Dendritic cell treated with granulocyte-macrophage colony-stimulating factor and Interleukin-4, amounts not matched to agents 40 ng/mL and 50 ng/mL, for 4 days (primary cell): Measurements from ENCODE around the gene ZC3H13.

Experiments
- H3K27ac Mint-ChIP-seq: one replicate; pipeline ENCODE4 v1.8.0; 2022; ENCODE audit warnings: mild to moderate bottlenecking, mixed read lengths
- H3K27me3 Mint-ChIP-seq: one replicate; pipeline ENCODE4 v1.8.0; 2022; ENCODE audit warnings: mild to moderate bottlenecking, mixed read lengths
- H3K36me3 Mint-ChIP-seq: one replicate; pipeline ENCODE4 v1.8.0; 2022; ENCODE audit warnings: low read depth, mixed read lengths
- H3K4me1 Mint-ChIP-seq: one replicate; pipeline ENCODE4 v1.8.0; 2022; ENCODE audit warnings: low read depth, mixed read lengths
- H3K4me3 Mint-ChIP-seq: one replicate; pipeline ENCODE4 v1.8.0; 2022; ENCODE audit warnings: mild to moderate bottlenecking, moderate library complexity, mixed read lengths
- H3K9me3 Mint-ChIP-seq: one replicate; pipeline ENCODE4 v1.8.0; 2022; ENCODE audit warnings: mixed read lengths
- intact Hi-C: fragments of 100-400 bp; cut with micrococcal nuclease; formaldehyde crosslinking; loops from one replicate; pipeline ENCODE4 v1.15.0; 2022

The ZC3H13 gene

GRCh38 chr13:46082324-46082723, 29.8 kb upstream of the ZC3H13 start:
- Mint-ChIP-seq H3K4me3 (no peak overlapping the region), H3K27ac (no peak overlapping the region), H3K4me1 (peaks cover 8% of the 10 kb centered on the region), H3K36me3 (no peaks in the 10 kb centered on the region), H3K9me3 (no peaks in the 10 kb centered on the region), H3K27me3 (no peaks in the 10 kb centered on the region)
- intact Hi-C loops, result no loop called here

GRCh38 chr13:46079770-46080169, 27.2 kb upstream of the ZC3H13 start:
- no peak overlapping the region for H3K4me3 Mint-ChIP-seq
- intact Hi-C loops, result no loop called here
- H3K27me3 Mint-ChIP-seq, result no peaks in the 10 kb centered on the region
- H3K9me3 Mint-ChIP-seq, result no peaks in the 10 kb centered on the region
- no peaks in the 10 kb centered on the region for H3K36me3 Mint-ChIP-seq
- H3K27ac Mint-ChIP-seq, result no peak overlapping the region
- H3K4me1 Mint-ChIP-seq, result peaks cover 13% of the 10 kb centered on the region

GRCh38 chr13:46077265-46077664, 24.7 kb upstream of the ZC3H13 start:
- no peak overlapping the region for H3K4me3 Mint-ChIP-seq
- no peaks in the 10 kb centered on the region for H3K9me3 Mint-ChIP-seq
- no peaks in the 10 kb centered on the region for H3K36me3 Mint-ChIP-seq
- intact Hi-C loops, result no loop called here
- no peaks in the 10 kb centered on the region for H3K27me3 Mint-ChIP-seq
- H3K4me1 Mint-ChIP-seq, result peaks cover 13% of the 10 kb centered on the region
- H3K27ac Mint-ChIP-seq, result no peak overlapping the region

- no peak overlapping the region for H3K4me3 Mint-ChIP-seq
- no peaks in the 10 kb centered on the region for H3K27me3 Mint-ChIP-seq
- H3K9me3 Mint-ChIP-seq, result no peaks in the 10 kb centered on the region
- no peaks in the 10 kb centered on the region for H3K36me3 Mint-ChIP-seq
- peaks cover 13% of the 10 kb centered on the region for H3K4me1 Mint-ChIP-seq
- intact Hi-C loops, result no loop called here
- H3K27ac Mint-ChIP-seq, result no peak overlapping the region
These were observed 24.3 kb upstream of the ZC3H13 start for GRCh38 chr13:46076827-46077226.

GRCh38 chr13:46075811-46076210, 23.3 kb upstream of the ZC3H13 start:
- Mint-ChIP-seq H3K4me3 (no peak overlapping the region), H3K9me3 (no peaks in the 10 kb centered on the region), H3K27me3 (no peaks in the 10 kb centered on the region), H3K36me3 (no peaks in the 10 kb centered on the region), H3K27ac (no peak overlapping the region), H3K4me1 (peaks cover 13% of the 10 kb centered on the region)
- intact Hi-C loops, result no loop called here

GRCh38 chr13:46071590-46072249, 19.2 kb upstream of the ZC3H13 start:
- Mint-ChIP-seq H3K4me1 (peaks cover under 1% of the 10 kb centered on the region), H3K36me3 (no peaks in the 10 kb centered on the region), H3K9me3 (no peaks in the 10 kb centered on the region), H3K27me3 (peaks cover 1% of the 10 kb centered on the region), H3K4me3 (no peak overlapping the region), H3K27ac (no peak overlapping the region)
- intact Hi-C loops, result no loop called here

GRCh38 chr13:46063292-46063691, 10.7 kb upstream of the ZC3H13 start:
- intact Hi-C loops, result no loop called here
- Mint-ChIP-seq H3K4me1 (no peaks in the 10 kb centered on the region), H3K36me3 (no peaks in the 10 kb centered on the region), H3K9me3 (no peaks in the 10 kb centered on the region), H3K27me3 (no peaks in the 10 kb centered on the region), H3K4me3 (no peak overlapping the region), H3K27ac (no peak overlapping the region)

- no peaks in the 10 kb centered on the region for H3K4me1 Mint-ChIP-seq
- no peak overlapping the region for H3K4me3 Mint-ChIP-seq
- no peaks in the 10 kb centered on the region for H3K36me3 Mint-ChIP-seq
- H3K9me3 Mint-ChIP-seq, result no peaks in the 10 kb centered on the region
- intact Hi-C loops, result no loop called here
- H3K27me3 Mint-ChIP-seq, result no peaks in the 10 kb centered on the region
- no peak overlapping the region for H3K27ac Mint-ChIP-seq
These were observed 9.6 kb upstream of the ZC3H13 start for GRCh38 chr13:46062185-46062584.

GRCh38 chr13:46059405-46059804, 6.9 kb upstream of the ZC3H13 start:
- Mint-ChIP-seq H3K27me3 (peaks cover 3% of the 10 kb centered on the region), H3K36me3 (no peaks in the 10 kb centered on the region), H3K4me1 (no peaks in the 10 kb centered on the region), H3K27ac (no peak overlapping the region), H3K4me3 (no peak overlapping the region), H3K9me3 (no peaks in the 10 kb centered on the region)
- intact Hi-C loops, result no loop called here

- no peaks in the 10 kb centered on the region for H3K36me3 Mint-ChIP-seq
- no peak overlapping the region for H3K27ac Mint-ChIP-seq
- H3K4me3 Mint-ChIP-seq, result no peak overlapping the region
- H3K9me3 Mint-ChIP-seq, result no peaks in the 10 kb centered on the region
- peaks cover 5% of the 10 kb centered on the region for H3K27me3 Mint-ChIP-seq
- H3K4me1 Mint-ChIP-seq, result no peaks in the 10 kb centered on the region
- intact Hi-C loops, result no loop called here
These were observed 5.7 kb upstream of the ZC3H13 start for GRCh38 chr13:46058268-46058667.

GRCh38 chr13:46057256-46058015, 4.9 kb upstream of the ZC3H13 start:
- intact Hi-C loops, result no loop called here
- peaks cover 5% of the 10 kb centered on the region for H3K27me3 Mint-ChIP-seq
- H3K4me1 Mint-ChIP-seq, result no peaks in the 10 kb centered on the region
- no peaks in the 10 kb centered on the region for H3K9me3 Mint-ChIP-seq
- peaks cover 2% of the 10 kb centered on the region for H3K36me3 Mint-ChIP-seq
- no peak overlapping the region for H3K27ac Mint-ChIP-seq
- H3K4me3 Mint-ChIP-seq, result no peak overlapping the region

GRCh38 chr13:46053162-46054012, 841 bp upstream of the ZC3H13 start:
- Mint-ChIP-seq H3K4me1 (peaks cover 6% of the 10 kb centered on the region), H3K27ac (peak overlapping the region; percentile 94), H3K27me3 (peaks cover 5% of the 10 kb centered on the region), H3K36me3 (peaks cover 14% of the 10 kb centered on the region), H3K4me3 (peak overlapping the region; percentile 99), H3K9me3 (no peaks in the 10 kb centered on the region)
- intact Hi-C loops, result loop anchor here (5.0 kb wide), 2 partner anchors 59 to 74 kb away; no protein-coding TSS in a partner anchor

- H3K4me1 Mint-ChIP-seq, result peaks cover 11% of the 10 kb centered on the region
- H3K36me3 Mint-ChIP-seq, result peaks cover 20% of the 10 kb centered on the region
- peak overlapping the region; percentile 99 for H3K4me3 Mint-ChIP-seq
- peaks cover 5% of the 10 kb centered on the region for H3K27me3 Mint-ChIP-seq
- H3K27ac Mint-ChIP-seq, result peak overlapping the region; percentile 94
- intact Hi-C loops, result loop anchor here (5.0 kb wide), 2 partner anchors 60 to 75 kb away; no protein-coding TSS in a partner anchor
- no peaks in the 10 kb centered on the region for H3K9me3 Mint-ChIP-seq
These were observed 603 bp downstream of the ZC3H13 start for GRCh38 chr13:46051968-46052318.

GRCh38 chr13:46050771-46051170, 1.8 kb downstream of the ZC3H13 start:
- peaks cover 11% of the 10 kb centered on the region for H3K4me1 Mint-ChIP-seq
- H3K27ac Mint-ChIP-seq, result no peak overlapping the region
- H3K4me3 Mint-ChIP-seq, result no peak overlapping the region
- no peaks in the 10 kb centered on the region for H3K9me3 Mint-ChIP-seq
- peaks cover 20% of the 10 kb centered on the region for H3K36me3 Mint-ChIP-seq
- H3K27me3 Mint-ChIP-seq, result peaks cover 3% of the 10 kb centered on the region
- intact Hi-C loops, result loop anchor here (5.0 kb wide), 2 partner anchors 62 to 77 kb away; no protein-coding TSS in a partner anchor
